AG09319 (cell line): ENCODE results near the gene GIMAP8.

Experiments used
- DNase-seq: peaks from one replicate; pipeline ENCODE4 v3.0.0-alpha.2; 2010; ENCODE audit warnings: low read depth; ENCODE audit errors: extremely low read depth
- TF ChIP-seq, protein P1 (sequence below): IDR thresholded peaks from 2 replicates; pipeline ENCODE4 v1.5.1; 2011; ENCODE audit warnings: low read depth, mild to moderate bottlenecking, inconsistent platforms, low read length, moderate library complexity

Gene GIMAP8

DNA sequence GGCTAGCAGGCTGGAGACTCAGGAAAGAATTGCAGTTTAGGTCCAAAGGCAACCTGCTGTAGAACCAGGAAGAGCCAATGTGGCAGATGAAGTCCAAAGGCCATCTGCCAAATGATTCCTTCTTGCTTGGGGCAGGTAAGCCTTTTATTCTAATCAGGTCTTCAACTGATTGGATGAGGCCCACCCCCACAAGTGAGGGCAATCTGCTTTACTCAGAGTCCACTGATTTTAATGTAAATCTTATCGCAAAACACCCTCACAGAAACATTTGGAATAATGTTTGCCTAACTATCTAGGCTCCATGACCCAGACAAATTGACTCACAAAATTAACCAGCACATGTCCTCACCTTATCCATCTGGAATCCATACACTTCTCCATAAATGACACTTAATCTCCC is 7.8 kb downstream of the GIMAP8 start:
- TF ChIP-seq, protein P1, sequence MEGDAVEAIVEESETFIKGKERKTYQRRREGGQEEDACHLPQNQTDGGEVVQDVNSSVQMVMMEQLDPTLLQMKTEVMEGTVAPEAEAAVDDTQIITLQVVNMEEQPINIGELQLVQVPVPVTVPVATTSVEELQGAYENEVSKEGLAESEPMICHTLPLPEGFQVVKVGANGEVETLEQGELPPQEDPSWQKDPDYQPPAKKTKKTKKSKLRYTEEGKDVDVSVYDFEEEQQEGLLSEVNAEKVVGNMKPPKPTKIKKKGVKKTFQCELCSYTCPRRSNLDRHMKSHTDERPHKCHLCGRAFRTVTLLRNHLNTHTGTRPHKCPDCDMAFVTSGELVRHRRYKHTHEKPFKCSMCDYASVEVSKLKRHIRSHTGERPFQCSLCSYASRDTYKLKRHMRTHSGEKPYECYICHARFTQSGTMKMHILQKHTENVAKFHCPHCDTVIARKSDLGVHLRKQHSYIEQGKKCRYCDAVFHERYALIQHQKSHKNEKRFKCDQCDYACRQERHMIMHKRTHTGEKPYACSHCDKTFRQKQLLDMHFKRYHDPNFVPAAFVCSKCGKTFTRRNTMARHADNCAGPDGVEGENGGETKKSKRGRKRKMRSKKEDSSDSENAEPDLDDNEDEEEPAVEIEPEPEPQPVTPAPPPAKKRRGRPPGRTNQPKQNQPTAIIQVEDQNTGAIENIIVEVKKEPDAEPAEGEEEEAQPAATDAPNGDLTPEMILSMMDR, result no peak
- DNase-seq, result no peak

DNA sequence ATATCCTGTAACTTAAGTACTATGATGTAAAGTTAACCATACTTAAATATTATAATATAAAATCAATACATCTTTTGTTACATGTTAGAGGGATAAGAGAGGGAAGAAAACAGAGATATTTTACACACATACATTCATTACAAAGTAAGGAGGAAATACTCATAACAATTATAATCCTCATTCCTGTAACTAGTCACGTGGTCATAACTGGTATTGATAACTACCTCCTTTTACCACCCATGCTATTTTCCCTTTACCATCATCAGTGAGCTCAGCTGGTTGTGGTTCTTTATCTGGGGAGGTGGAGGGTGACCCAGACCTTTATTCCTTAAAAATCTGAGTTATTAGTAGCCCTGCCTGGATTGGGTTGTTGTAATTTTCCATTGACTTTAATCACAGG is 8.3 kb downstream of the GIMAP8 start:
- TF ChIP-seq, protein P1, result no peak
- no peak for DNase-seq

DNA sequence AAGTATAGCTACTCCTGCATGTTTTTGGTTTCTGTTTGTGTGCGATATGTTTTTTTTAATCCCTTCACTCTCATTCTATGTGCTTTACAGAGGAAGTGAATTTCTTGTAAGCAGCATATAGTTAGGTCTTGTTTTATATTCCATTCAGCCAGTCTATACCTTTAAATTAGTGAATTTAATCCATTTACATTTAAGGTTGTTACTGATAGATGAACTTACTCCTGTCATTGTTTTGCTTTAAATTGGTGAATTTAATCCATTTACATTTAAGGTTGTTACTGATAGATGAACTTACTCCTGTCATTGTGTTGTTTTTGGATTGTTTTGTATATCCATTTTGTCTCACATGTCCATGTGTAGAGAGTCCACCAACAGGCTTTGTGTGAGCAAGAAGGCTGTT is 11.1 kb downstream of the GIMAP8 start:
- TF ChIP-seq, protein P1, result no peak
- no peak for DNase-seq

DNA sequence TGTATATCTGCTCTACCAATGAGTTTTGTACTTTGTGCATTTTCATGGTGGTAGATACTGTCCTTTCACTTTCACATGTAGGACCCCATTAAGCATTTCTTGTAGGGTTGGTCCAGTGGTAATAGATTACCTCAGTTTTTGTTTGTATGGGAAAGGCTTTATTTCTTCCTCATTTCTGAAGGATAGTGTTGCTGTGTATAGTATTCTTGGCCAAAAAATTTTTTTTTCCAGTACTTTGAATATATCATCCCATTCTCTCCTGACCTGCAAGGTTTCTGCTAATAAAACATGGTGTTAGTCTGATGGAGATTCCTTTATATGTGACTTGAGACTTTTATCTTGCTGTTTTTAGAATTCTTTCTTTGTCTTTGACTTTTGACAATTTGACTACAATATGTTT is 12.0 kb downstream of the GIMAP8 start:
- no peak for DNase-seq
- TF ChIP-seq, protein P1, result no peak

DNA sequence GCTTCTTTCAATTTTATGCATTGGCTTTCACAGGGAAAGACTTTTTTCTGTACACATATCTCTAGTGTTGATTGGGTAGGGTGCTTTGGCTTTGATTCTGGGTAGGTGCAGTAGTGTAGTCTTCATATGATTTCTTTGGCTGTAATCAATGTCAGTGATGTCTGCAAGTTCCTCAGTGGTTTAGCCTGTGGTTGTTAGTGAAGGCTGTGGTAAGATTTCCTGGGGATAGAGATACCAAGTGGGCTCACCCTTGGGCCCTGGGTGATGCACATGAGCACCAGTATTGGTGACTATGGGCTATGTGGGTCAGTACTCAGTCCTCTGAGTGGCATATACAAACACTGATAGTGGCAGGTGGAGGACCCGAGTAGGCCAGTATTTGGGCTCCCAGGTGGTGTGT is 13.0 kb downstream of the GIMAP8 start:
- no peak for DNase-seq
- TF ChIP-seq, protein P1, result no peak

DNA sequence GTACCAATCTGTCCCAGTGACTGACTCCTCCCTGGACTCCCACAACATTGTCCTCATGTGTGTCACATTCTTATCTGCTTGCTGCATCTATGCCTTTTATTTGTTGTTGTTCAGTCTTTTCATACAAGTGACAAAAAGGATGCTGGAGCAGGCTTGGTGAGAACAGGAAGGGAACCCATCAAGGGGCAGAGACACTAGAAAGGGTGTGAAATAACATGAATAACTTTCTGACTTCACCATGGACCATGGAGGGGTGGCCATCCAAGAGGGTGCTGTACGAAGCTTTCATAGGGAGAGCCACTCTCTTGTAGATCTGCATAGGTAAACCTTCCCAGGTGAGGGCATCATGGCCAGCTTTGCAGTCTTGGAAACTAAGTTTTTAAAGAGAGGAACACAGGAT is 14.5 kb downstream of the GIMAP8 start:
- no peak for DNase-seq

DNA sequence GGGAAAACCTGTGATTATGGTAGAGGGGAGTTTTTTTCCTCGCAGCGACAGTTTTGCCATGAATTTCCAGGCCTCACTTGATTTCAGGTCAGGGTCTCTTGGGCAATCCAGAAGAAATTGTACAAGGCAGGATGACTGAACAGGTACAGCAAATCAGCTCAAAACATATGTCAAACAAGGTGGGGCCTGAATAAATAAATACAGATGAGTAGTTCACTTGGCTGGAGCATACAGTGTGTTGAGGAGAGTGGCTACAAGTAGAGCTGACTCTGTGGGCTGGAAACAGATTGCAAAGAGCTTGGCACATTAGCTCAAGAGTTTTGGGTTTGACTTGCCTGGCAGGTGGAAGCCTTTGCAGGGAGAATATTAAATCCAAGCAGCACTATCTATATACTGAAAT is 15.0 kb downstream of the GIMAP8 start:
- DNase-seq, result no peak
- TF ChIP-seq, protein P1, result no peak

More for the DNA sequence above, 14.5 kb downstream of the GIMAP8 start:
- TF ChIP-seq, protein P1, result no peak
